GM21529 (cell line): ENCODE measurements around the gene ANKRD44.
"Not testable (repeated sequence)": the region's sequence is repeated elsewhere in the genome, so short reads cannot be mapped to it uniquely, and the experiment has no call there.

ENCODE experiments used
- ATAC-seq: cut with Tn5 transposase; IDR thresholded peaks from one replicate; pipeline ENCODE4 v1.9.1; 2021; ENCODE audit not compliant: unreplicated experiment

Gene ANKRD44

DNA sequence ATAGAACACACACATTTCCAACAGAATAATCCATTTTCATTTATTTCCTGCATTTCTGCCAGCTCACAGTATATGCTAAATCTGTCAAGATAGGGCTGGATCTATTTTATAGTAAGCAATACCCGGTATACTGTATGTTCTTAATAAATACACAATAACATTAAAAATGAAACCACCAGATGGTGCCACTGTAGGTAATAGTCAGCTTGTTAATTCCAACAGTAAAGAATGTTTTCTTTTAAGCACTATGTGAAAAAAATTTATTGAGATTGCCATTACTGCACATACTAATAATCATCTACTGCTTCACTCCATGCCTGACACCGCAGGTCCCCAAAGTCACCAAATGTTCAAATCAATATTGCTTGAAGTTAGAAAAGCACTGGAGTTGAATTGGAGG, 252.6 kb downstream of the ANKRD44 start:
- no peak for ATAC-seq

DNA sequence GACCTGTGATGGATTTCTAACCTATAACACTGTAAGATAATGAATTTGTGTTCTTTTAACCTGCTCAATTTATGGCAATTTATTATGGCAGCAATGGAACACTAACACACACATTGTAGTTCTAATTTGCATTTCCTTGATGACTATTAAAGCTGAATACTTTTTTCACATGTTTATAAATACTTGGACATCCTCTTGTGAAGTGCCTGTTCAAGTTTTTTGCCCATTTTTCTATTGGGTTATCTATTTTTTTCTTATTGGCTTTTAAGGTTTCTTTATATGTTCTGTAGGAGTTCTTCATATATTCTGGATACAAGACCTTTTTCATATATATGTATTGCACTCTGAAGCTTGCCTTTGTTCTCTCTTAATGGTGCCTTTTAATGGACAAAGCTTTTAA, 255.5 kb downstream of the ANKRD44 start:
- ATAC-seq, result no peak

DNA sequence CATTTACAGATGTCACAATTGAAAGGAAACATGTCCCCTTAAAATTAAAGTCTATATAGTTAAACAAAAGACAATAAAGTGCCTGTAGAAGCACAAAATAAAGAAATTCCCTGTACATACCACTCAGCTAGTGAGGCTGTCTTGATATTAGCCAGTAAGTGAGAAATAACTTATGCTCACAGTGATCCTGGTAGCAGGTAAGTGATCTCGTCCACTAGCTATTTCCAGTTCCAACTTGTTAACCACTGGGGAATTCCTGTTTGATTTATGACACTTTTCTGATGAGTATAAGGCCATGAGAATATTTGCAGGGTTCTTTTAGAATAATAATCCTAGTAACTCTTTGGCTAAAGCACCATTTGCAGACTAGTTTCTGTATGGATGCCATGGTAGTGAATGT, 256.1 kb downstream of the ANKRD44 start:
- ATAC-seq, result no peak

DNA sequence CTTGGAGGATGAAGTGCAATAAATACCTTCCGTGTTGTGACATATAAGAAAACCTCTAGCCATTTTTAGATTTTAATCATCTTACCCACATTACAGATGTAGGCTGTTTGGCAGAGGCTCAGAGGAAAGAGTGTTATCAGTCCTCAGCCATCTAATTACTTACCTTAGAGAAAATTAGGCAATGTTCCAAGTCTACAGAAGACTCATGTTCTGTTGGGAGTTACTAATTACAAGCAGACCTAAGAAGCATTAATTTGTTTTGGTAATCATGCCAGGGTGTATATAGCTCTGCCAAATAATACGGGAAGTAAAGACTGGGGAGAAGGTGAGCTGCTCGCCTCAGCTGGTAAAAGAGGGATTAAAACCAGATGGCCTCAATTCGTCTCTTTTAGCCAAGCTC, 258.2 kb downstream of the ANKRD44 start:
- ATAC-seq, result no peak

GRCh38 chr2:197045115-197045514, 265.5 kb downstream of the ANKRD44 start:
- no peak for ATAC-seq

DNA sequence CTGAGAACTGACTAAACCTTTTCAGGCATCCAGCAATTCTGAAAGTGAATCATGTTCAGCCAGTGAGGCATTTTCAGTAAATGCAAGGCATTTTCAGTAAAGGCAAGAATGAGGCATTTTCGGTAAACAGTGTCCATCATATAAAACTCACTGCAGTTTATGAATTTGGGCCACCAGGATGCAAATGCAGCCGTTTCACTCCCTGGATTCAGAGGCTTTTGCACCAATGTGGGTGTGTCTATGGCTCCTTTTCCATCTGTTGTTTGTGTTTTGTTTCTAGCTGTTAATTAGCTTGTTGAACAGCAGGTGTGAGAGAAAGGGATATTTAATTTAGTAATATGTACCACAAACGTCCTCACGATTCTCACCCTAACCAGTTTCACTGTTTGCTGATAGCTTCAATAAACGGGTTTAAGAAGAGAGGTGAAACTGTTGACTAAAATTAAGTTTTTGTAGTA, 267.8 kb downstream of the ANKRD44 start:
- ATAC-seq, result peak; percentile 53

- ATAC-seq, result no peak
Measured at GRCh38 chr2:197037863-197038398, 272.6 kb downstream of the ANKRD44 start.

- ATAC-seq, result no peak
Measured at GRCh38 chr2:197035002-197035401, 275.6 kb downstream of the ANKRD44 start.

- no peak for ATAC-seq
Measured at GRCh38 chr2:197034292-197034691, 276.3 kb downstream of the ANKRD44 start.

DNA sequence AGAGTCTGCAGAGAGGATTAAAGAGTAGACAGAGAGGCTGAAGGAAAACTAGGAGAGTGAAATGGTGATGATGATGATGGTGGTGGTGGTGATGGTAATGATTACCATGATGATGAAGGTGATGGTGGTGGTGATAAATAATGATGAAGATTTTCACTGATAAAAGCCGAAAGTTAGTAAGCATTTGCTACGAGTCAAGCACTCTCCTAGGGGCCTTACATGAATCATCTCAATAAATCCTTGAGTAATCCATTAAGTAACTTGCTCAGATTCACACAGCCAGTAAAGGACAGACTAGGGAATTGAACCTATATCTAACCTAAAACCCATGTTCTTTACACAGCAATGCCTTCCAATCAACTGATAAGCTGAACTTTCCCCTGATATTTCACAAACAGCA, 277.4 kb downstream of the ANKRD44 start:
- no peak for ATAC-seq

DNA sequence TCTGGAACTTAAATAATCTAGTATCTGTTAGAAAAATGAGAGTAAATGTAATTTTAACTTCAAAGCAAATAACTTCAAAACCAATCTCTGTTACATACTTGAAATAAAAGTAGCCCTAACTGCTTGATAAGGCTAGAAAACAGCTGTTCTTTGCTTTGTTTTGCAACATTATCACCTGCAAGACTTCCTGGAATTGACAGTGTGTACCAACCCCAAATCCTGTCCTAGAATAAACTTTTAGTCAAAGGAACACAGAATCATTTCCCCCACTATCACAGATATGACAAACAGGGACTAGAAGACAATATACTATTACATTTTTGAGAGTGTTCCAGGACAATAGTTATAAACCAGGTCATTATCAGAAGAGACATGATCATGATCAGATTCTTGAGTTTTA, 278.8 kb downstream of the ANKRD44 start:
- ATAC-seq, result no peak

GRCh38 chr2:197030090-197030489, 280.5 kb downstream of the ANKRD44 start:
- no peak for ATAC-seq

DNA sequence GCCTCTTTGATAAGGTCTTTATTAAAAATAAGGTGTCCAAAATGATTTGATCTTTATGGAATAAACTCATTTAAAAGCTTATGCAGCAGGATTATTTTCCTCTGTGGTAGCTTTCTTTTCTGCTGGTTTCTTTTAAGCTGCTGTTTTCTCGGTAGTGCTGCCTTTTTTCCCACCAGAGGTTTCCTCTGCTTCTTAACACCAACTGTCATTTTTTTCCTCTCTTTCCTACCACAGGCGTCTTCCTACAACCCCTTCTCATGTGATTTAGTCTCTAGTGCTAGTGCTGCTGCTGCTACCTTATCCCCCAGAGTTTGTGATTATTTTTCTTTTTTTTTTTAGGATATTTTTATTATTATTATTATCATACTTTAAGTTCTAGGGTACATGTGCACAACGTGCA, 281.9 kb downstream of the ANKRD44 start:
- ATAC-seq, result no peak

DNA sequence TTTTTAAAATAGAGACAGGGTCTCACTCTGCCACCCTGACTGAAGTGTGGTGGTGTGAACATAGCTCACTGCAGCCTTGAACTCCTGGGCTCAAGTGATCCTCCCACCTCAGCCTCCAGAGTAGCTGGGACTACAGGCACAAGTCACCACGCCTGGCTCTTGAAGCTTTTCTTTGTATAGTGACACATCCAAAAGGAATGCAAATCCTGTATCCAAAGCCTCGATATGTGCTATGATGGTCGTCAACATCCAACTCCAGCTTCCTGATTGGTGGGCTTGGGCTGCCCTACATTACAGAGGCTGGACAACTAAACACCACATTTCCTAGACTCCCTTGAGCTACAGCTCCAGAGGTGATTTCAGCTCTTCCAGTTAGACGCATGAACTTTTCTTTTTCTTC, 282.4 kb downstream of the ANKRD44 start:
- ATAC-seq, result no peak

- ATAC-seq, result no peak
Measured at GRCh38 chr2:197024206-197024605, 286.4 kb downstream of the ANKRD44 start.

- ATAC-seq, result not testable (repeated sequence)
Measured at GRCh38 chr2:197020921-197021320, 289.7 kb downstream of the ANKRD44 start.

DNA sequence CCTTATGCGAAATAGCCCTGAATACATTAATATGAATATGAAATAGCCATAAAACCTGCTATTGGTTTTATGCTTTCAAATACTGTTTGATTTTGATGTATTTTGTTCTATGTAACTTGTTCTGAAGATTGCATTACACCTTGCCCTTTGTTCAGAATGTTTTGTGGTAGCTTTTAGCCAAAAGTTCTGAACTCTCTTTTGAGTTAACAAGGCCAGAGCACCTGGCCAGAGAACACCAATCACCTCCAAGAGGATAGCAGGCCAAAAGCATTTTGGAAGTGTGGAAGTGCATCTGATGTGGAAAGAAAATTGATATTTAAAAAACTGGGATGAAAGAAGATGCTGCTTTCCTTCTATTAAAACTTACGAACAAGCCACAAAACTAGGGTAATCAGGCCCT, 297.5 kb downstream of the ANKRD44 start:
- ATAC-seq, result no peak

GRCh38 chr2:197011801-197012641, 298.6 kb downstream of the ANKRD44 start:
- peak; percentile 81 for ATAC-seq

- ATAC-seq, result no peak
Measured at GRCh38 chr2:197011021-197011417, 299.6 kb downstream of the ANKRD44 start.

DNA sequence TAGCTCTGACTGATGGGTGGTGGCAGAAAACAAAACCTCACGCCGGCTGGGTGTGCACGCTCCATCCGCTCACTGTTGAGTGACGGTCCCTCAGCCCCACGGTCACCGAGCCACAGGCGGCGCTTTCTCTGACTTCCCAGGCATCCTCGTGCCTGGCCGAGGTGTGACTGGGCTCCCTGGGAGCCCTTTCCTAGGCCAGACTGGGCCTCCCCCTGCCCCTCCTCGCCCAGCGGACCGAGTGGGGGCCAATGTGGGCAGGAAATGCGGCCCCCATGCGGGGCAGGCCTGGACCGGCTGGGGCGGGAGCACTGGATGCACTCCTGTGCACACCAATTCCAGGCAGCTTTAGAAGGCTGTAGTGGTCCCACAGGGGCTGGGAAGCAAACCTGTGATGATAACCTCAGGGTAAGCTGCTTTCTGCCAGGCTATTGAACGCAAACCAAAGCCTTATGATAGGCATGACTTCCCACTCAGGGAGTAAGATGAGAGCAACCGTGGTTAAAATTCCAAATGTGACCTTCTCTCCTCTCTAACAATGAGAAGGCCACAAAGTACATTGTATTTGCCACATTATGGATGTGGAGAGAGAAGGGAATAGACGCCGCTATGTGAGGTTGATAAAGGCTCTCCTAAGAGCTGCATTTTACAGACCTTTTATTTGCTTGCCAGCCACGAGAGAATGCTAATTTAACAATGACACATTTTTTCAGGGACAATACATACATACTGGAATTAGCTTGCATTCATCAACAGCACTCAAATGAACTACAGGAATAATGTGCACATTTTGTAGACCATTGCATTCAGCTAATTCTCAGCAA, 300.2 kb downstream of the ANKRD44 start:
- no peak for ATAC-seq

DNA sequence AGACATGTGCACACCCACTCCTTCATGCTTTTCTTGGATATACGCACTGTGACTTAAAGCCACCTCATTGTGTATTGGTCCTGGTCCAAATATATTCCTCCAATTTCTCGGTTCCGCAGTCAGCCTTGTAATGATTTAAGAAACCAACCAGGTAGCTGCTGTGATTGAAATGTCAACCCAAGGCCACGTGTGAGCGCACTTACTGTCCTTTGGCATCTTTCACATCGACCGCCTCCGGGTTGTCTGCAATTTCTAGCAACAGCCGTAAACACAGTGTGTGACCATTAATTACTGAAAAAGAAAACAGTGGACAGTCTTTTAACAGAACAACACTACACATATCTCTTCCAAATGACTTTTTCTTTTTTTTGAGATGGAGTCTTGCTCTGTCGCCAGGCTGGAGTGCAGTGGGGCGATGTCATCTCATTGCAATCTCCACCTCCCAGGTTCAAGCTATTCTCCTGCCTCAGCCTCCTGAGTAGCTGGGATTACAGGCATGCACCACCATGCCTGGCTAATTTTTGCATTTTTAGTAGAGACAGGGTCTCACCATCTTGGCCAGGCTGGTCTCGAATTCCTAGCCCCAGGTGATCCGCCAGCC, 301.7 kb downstream of the ANKRD44 start:
- not testable (repeated sequence) for ATAC-seq
